ENCODE measurements around the gene AADACL3. TPM values are rescaled to one million over a fixed set of nuclear protein-coding genes. Genes with fewer than 3 reads are reported as not detected.
"Not testable (repeated sequence)": the region's sequence is repeated elsewhere in the genome, so short reads cannot be mapped to it uniquely, and the experiment has no call there.

Gene AADACL3, protein sequence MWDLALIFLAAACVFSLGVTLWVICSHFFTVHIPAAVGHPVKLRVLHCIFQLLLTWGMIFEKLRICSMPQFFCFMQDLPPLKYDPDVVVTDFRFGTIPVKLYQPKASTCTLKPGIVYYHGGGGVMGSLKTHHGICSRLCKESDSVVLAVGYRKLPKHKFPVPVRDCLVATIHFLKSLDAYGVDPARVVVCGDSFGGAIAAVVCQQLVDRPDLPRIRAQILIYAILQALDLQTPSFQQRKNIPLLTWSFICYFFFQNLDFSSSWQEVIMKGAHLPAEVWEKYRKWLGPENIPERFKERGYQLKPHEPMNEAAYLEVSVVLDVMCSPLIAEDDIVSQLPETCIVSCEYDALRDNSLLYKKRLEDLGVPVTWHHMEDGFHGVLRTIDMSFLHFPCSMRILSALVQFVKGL
- polyA plus RNA-seq, result not detected

DNA sequence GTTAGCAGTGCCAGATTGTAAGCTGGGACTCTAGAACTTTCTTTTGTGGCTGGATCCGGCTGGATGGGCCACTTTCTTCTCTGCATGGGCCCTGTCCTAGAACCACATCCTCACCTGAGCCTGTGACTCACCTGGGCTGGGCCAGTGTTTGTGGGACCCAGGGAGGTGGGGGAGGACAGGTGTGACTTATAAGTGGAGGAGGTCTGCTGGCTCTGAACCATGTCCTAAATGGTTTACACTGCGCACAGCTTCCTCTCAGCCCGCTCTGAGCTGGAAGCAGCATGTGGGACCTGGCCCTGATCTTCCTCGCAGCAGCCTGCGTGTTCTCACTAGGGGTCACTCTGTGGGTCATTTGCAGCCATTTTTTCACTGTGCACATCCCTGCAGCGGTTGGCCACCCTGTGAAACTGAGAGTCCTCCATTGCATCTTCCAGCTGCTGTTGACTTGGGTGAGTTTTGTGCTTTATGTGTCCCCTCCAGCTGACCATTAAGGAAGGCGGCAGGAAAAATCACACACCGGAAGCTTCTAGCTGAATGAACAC is at the start of gene AADACL3:
Gene AADACL3 (plus strand): TSS at position 215 of the 542 bp plus-strand sequence. CDS start 67 bp downstream, at position 282.
- no peak within 1 kb of the TSS for H3K27ac Mint-ChIP-seq
- H3K36me3 Mint-ChIP-seq, result no peaks in the 10 kb centered on the region
- no peaks in the 10 kb centered on the region for H3K4me1 Mint-ChIP-seq
- peaks cover 14% of the 10 kb centered on the region for H3K27me3 Mint-ChIP-seq
- H3K4me3 Mint-ChIP-seq, result no peak within 1 kb of the TSS
- H3K9me3 Mint-ChIP-seq, result no peaks in the 10 kb centered on the region

- Mint-ChIP-seq H3K36me3 (peaks cover 1% of the 10 kb centered on the region), H3K9me3 (peaks cover 1 to 8% (median 5%) of the 10 kb centered on the region in 3 donors), H3K27ac (no peak overlapping the region), H3K27me3 (peaks cover 10% of the 10 kb centered on the region), H3K4me3 (no peak overlapping the region), H3K4me1 (no peaks in the 10 kb centered on the region)
Observed at GRCh38 chr1:12666141-12666735, 49.7 kb upstream of the AADACL3 start.

GRCh38 chr1:12669529-12670068 is 46.3 kb upstream of the AADACL3 start:
- H3K9me3 Mint-ChIP-seq, result peaks cover 1 to 8% (median 5%) of the 10 kb centered on the region in 3 donors
- H3K27ac Mint-ChIP-seq, result no peak overlapping the region
- peaks cover 9% of the 10 kb centered on the region for H3K27me3 Mint-ChIP-seq
- H3K4me1 Mint-ChIP-seq, result no peaks in the 10 kb centered on the region
- peaks cover 1% of the 10 kb centered on the region for H3K36me3 Mint-ChIP-seq
- no peak overlapping the region for H3K4me3 Mint-ChIP-seq

DNA sequence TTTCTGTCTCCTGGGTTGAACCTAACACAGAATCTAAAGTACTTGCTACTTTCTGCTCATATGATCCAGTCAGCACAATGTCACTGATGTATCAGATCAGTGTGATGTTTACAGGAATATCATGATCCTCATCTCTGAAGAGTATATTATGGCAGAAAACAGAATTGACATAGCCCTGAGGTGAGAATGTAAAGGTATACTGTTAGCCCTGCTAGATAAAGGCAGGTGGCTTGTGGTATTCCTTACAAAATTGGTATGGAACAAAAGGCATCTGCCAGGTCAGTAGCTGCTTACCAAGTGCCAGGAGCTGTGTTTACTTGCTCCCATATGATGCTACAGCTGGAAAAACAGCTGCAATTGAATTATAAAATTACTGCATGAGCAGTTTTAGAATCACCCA is 41.6 kb upstream of the AADACL3 start:
- no peaks in the 10 kb centered on the region for H3K4me1 Mint-ChIP-seq

GRCh38 chr1:12676122-12676521 is 39.8 kb upstream of the AADACL3 start:
- not testable (repeated sequence) for H3K4me1 Mint-ChIP-seq, H3K4me3 Mint-ChIP-seq, H3K36me3 Mint-ChIP-seq, H3K27ac Mint-ChIP-seq
- Mint-ChIP-seq H3K27me3 (peaks cover 33% of the 10 kb centered on the region), H3K9me3 (peaks cover 6 to 11% (median 6%) of the 10 kb centered on the region in 3 donors)

More for the DNA sequence above, 41.6 kb upstream of the AADACL3 start:
- Mint-ChIP-seq H3K9me3 (peaks cover 0 to 6% (median 0%) of the 10 kb centered on the region in 3 donors), H3K36me3 (peaks cover 2% of the 10 kb centered on the region), H3K27me3 (peaks cover 26% of the 10 kb centered on the region), H3K4me3 (no peak overlapping the region), H3K27ac (no peak overlapping the region)

DNA sequence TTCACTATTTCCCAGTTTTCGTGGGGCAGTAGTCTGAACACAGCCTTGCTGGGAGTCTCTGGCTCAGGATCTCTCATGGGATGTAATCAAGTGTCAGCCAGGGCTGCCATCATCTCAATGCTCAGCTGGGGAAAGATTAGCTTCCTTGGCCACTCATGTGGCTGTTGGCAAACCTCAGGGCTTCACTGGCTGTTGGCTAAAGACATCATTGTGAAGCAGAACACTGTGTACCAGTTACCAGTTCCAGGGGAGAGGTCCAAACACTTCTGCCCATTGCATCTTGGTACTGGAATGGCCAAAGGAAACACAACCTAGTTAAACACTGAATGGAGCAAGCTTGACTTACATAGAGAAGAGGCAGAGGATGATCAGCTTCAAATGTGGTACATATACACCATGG is 38.3 kb upstream of the AADACL3 start:
- Mint-ChIP-seq H3K27me3 (peaks cover 32% of the 10 kb centered on the region), H3K9me3 (peaks cover 6 to 11% (median 6%) of the 10 kb centered on the region in 3 donors), H3K4me1 (no peaks in the 10 kb centered on the region), H3K27ac (no peak overlapping the region), H3K36me3 (peaks cover 2% of the 10 kb centered on the region), H3K4me3 (no peak overlapping the region)

GRCh38 chr1:12678350-12678749 is 37.6 kb upstream of the AADACL3 start:
- peaks cover 6 to 11% (median 6%) of the 10 kb centered on the region in 3 donors for H3K9me3 Mint-ChIP-seq
- no peaks in the 10 kb centered on the region for H3K4me1 Mint-ChIP-seq
- no peak overlapping the region for H3K27ac Mint-ChIP-seq
- H3K36me3 Mint-ChIP-seq, result peaks cover 2% of the 10 kb centered on the region
- no peak overlapping the region for H3K4me3 Mint-ChIP-seq
- H3K27me3 Mint-ChIP-seq, result peaks cover 33% of the 10 kb centered on the region

DNA sequence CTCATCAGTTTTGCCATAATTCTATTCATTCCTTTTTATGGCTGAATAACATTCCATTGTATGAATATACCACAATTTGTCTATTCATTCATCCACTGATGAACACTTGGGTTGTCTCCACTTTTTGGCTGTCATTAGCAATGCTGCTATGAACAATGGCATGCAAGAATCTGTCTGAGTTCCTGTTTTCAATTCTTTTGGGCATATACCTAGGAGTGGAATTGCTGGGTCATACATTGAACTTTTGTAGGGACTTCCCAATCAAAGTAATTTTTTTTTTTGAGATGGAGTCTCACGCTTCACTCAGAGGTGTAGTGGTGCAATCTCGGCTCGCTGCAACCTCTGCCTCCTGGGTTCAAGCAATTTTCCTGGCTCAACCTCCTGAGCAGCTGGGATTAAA is 37.1 kb upstream of the AADACL3 start:
- Mint-ChIP-seq H3K4me3 (no peak overlapping the region), H3K4me1 (no peaks in the 10 kb centered on the region), H3K27me3 (peaks cover 34% of the 10 kb centered on the region), H3K9me3 (peaks cover 6 to 11% (median 6%) of the 10 kb centered on the region in 3 donors), H3K36me3 (peaks cover 2% of the 10 kb centered on the region), H3K27ac (no peak overlapping the region)

- H3K36me3 Mint-ChIP-seq, result no peaks in the 10 kb centered on the region
- no peak overlapping the region for H3K4me3 Mint-ChIP-seq
- H3K27ac Mint-ChIP-seq, result no peak overlapping the region
- no peaks in the 10 kb centered on the region for H3K4me1 Mint-ChIP-seq
- peaks cover 0 to 2% (median 0%) of the 10 kb centered on the region in 3 donors for H3K9me3 Mint-ChIP-seq
- peaks cover 5% of the 10 kb centered on the region for H3K27me3 Mint-ChIP-seq
Observed at GRCh38 chr1:12690156-12690555, 25.8 kb upstream of the AADACL3 start.

GRCh38 chr1:12692967-12693782 is 22.7 kb upstream of the AADACL3 start:
- Mint-ChIP-seq H3K4me1 (no peaks in the 10 kb centered on the region), H3K4me3 (no peak overlapping the region), H3K27ac (no peak overlapping the region), H3K9me3 (peaks cover 0 to 2% (median 0%) of the 10 kb centered on the region in 3 donors), H3K27me3 (peaks cover 8% of the 10 kb centered on the region), H3K36me3 (peaks cover 1% of the 10 kb centered on the region)

GRCh38 chr1:12696658-12697057 is 19.3 kb upstream of the AADACL3 start:
- Mint-ChIP-seq H3K36me3 (peaks cover 1% of the 10 kb centered on the region), H3K4me3 (no peak overlapping the region), H3K4me1 (no peaks in the 10 kb centered on the region), H3K27me3 (peaks cover 6% of the 10 kb centered on the region), H3K27ac (no peak overlapping the region), H3K9me3 (peaks cover 0 to 7% (median 0%) of the 10 kb centered on the region in 3 donors)

- Mint-ChIP-seq H3K9me3 (peaks cover 0 to 7% (median 0%) of the 10 kb centered on the region in 3 donors), H3K4me1 (no peaks in the 10 kb centered on the region), H3K27me3 (peaks cover 6% of the 10 kb centered on the region), H3K4me3 (no peak overlapping the region), H3K27ac (no peak overlapping the region), H3K36me3 (peaks cover 1% of the 10 kb centered on the region)
Observed at GRCh38 chr1:12697397-12697796, 18.5 kb upstream of the AADACL3 start.

DNA sequence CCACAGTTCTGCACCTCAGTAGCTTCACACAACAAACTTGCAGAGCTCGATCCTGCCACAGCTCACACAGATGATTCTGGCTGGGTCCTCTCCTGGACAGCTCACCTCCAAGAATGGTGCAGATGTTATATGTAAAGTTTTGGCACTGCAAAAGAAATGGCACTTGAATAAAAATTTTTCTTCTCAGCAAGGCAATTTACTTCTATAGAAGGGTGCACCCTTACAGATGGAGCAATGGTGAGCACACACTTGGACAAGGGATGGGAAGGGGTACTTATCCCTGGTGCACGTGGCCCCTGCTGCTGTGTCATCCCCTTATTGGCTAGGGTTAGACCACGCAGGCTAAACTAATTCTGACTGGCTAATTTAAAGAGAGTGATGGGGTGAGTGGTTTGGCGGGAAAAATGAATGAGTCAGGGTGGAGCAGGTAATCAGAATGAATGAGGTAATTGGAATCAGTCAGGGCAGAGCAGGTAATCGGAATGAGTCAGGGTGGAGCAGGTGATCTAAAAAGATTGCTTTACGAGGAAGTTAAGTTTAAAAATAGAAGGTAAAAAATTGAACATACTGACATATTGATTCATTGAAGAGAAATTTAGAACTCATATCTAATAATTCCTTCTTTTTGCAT is 12.0 kb upstream of the AADACL3 start:
- no peak overlapping the region for H3K27ac Mint-ChIP-seq
- peaks cover 4 to 16% (median 13%) of the 10 kb centered on the region in 3 donors for H3K9me3 Mint-ChIP-seq
- H3K4me3 Mint-ChIP-seq, result peak overlapping the region in 2 of 4 donors; percentile 44 to 81
- peaks cover 2% of the 10 kb centered on the region for H3K36me3 Mint-ChIP-seq
- H3K27me3 Mint-ChIP-seq, result peaks cover 10% of the 10 kb centered on the region
- no peaks in the 10 kb centered on the region for H3K4me1 Mint-ChIP-seq

DNA sequence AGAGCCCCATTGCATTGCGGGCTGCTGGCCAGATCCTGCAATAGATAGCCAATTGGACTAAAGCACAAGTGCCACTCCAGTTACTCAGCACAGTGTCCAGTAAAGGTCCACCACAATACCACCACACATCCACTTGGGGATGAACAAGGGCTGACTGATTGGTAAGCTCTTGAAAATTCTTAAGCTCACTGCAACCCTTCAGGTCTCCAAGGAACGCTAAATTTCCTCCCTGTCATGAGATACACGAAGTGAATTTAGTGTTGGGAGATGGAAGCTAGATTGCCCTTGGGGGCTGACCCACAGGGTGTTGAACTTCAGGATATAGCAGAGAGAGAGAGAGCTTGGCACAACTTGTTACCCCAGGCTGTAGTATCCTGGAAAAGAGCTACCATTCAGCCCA is 9.8 kb upstream of the AADACL3 start:
- Mint-ChIP-seq H3K4me3 (no peak overlapping the region), H3K4me1 (no peaks in the 10 kb centered on the region), H3K9me3 (peaks cover 4 to 13% (median 11%) of the 10 kb centered on the region in 3 donors), H3K27ac (no peak overlapping the region), H3K27me3 (peaks cover 10% of the 10 kb centered on the region), H3K36me3 (peaks cover 2% of the 10 kb centered on the region)
